SK-N-SH (cell line): ENCODE data around the gene CA5A. TPM values are rescaled to one million over a fixed set of nuclear protein-coding genes. Genes with fewer than 3 reads are reported as not detected.

ENCODE experiments used
- CTCF ChIA-PET: fragments of 300-600, 350-600 bp; formaldehyde crosslinking; extraction: SDS; loops from one replicate; lab custom pipeline; 2021; lab: Yijun Ruan, JAX
- POLR2A ChIA-PET: fragments of 350-600 bp; sonication (Branson Sonifier 250); formaldehyde crosslinking; extraction: SDS; loops from one replicate; lab custom pipeline; 2020; ENCODE audit warnings: antibody characterized with exemption, inconsistent platforms; lab: Yijun Ruan, JAX
- DNase-seq: peaks from one replicate; pipeline ENCODE4 v3.0.0; 2012
- H2AFZ ChIP-seq: fragments of 200-600 bp; sonication (generic); 2 replicates; pipeline ENCODE4 v1.8.1; 2016; ENCODE audit warnings: antibody characterized with exemption, mild to moderate bottlenecking, low read depth
- H3F3A ChIP-seq: fragments of 200-600 bp; sonication (generic); replicated peaks from 2 replicates; pipeline ENCODE3; 2016; ENCODE audit warnings: antibody characterized with exemption, mild to moderate bottlenecking; ENCODE audit not compliant: insufficient read depth
- H3K27ac ChIP-seq, 2 experiments: fragments of 200-500 bp in 1 of 2; fragments of 200-600 bp in 1 of 2; sonication (Bioruptor generic) in 1 of 2; sonication (generic), shearing (Covaris generic) in 1 of 2; 2 replicates each; pipeline versions ENCODE4 v1.5.1 to v1.6.1; 2014 to 2016; ENCODE audit warnings: low read depth in 2 of 2, inconsistent platforms in 1 of 2, low read length in 1 of 2, mild to moderate bottlenecking in 1 of 2, mixed read lengths in 1 of 2
- H3K27me3 ChIP-seq: fragments of 200-600 bp; sonication (generic), shearing (Covaris generic); 2 replicates; pipeline ENCODE4 v1.6.1; 2016; ENCODE audit warnings: mixed run types; ENCODE audit not compliant: insufficient read depth
- H3K36me3 ChIP-seq, 2 experiments: fragments of 200-500 bp in 1 of 2; fragments of 200-600 bp in 1 of 2; sonication (Bioruptor generic) in 1 of 2; sonication (generic) in 1 of 2; replicated peaks in 1 of 2; 2 replicates each; pipeline versions ENCODE3 to v1.5.1; 2014 to 2016; ENCODE audit warnings: low read length in 1 of 2, mild to moderate bottlenecking in 1 of 2; ENCODE audit not compliant: insufficient read depth in 2 of 2, control insufficient read depth in 1 of 2
- H3K4me1 ChIP-seq, 2 experiments: fragments of 200-500 bp in 1 of 2; fragments of 200-600 bp in 1 of 2; sonication (Bioruptor generic) in 1 of 2; sonication (generic), shearing (Covaris generic) in 1 of 2; 2 replicates each; pipeline versions ENCODE4 v1.5.1 to v1.6.1; 2014 to 2016; ENCODE audit warnings: low read depth in 1 of 2, low read length in 1 of 2, mixed run types in 1 of 2; ENCODE audit not compliant: insufficient read depth in 2 of 2, control insufficient read depth in 1 of 2
- H3K4me2 ChIP-seq: fragments of 200-600 bp; sonication (generic), shearing (Covaris generic); 2 replicates; pipeline ENCODE4 v1.6.1; 2017; ENCODE audit warnings: mixed run types
- H3K4me3 ChIP-seq, 2 experiments: fragments of 200-500 bp in 1 of 2; fragments of 200-600 bp in 1 of 2; sonication (Bioruptor generic) in 1 of 2; sonication (generic), shearing (Covaris generic) in 1 of 2; 2 replicates each; pipeline versions ENCODE4 v1.5.1 to v1.8.1; 2014 to 2016; ENCODE audit warnings: low read depth in 2 of 2, inconsistent platforms in 1 of 2, low read length in 1 of 2, mild to moderate bottlenecking in 1 of 2, mixed read lengths in 1 of 2, moderate library complexity in 1 of 2
- H3K79me2 ChIP-seq: fragments of 200-600 bp; sonication (generic); 2 replicates; pipeline ENCODE4 v1.8.1; 2017; ENCODE audit warnings: mild to moderate bottlenecking; ENCODE audit not compliant: insufficient read depth
- H3K9ac ChIP-seq: fragments of 200-600 bp; sonication (generic); 2 replicates; pipeline ENCODE4 v1.6.1; 2017; ENCODE audit warnings: mixed run types
- H3K9me2 ChIP-seq: fragments of 200-600 bp; sonication (generic); 2 replicates; pipeline ENCODE4 v1.6.1; 2017; ENCODE audit warnings: mixed run types
- H3K9me3 ChIP-seq: fragments of 200-600 bp; sonication (generic); 2 replicates; pipeline ENCODE4 v1.6.1; 2017; ENCODE audit warnings: mixed run types, mild to moderate bottlenecking, moderate library complexity
- H4K20me1 ChIP-seq: fragments of 200-600 bp; sonication (generic); 2 replicates; pipeline ENCODE4 v1.6.1; 2017; ENCODE audit warnings: mild to moderate bottlenecking, mixed run types; ENCODE audit not compliant: insufficient read depth
- CHD2 ChIP-seq: fragments of 150-350 bp; IDR thresholded peaks from 2 replicates; pipeline ENCODE4 v1.6.1; 2018; ENCODE audit warnings: low read length; ENCODE audit not compliant: partially characterized antibody
- ELF1 ChIP-seq: IDR thresholded peaks from 2 replicates; pipeline ENCODE4 v1.4.0; 2012
- EP300 ChIP-seq, 2 experiments: IDR thresholded peaks; 2 replicates each; pipeline versions ENCODE4 v1.4.0 to v1.6.1; 2012; ENCODE audit warnings: borderline replicate concordance in 1 of 2, low read depth in 1 of 2, low read length in 1 of 2
- FOXM1 ChIP-seq: IDR thresholded peaks from 2 replicates; pipeline ENCODE4 v1.4.0; 2012; ENCODE audit warnings: low read depth, mild to moderate bottlenecking
- GABPA ChIP-seq: IDR thresholded peaks from 2 replicates; pipeline ENCODE4 v1.4.0; 2012; ENCODE audit warnings: low read depth, mild to moderate bottlenecking
- GATA2 ChIP-seq: sonication (generic); formaldehyde crosslinking; IDR thresholded peaks from 2 replicates; pipeline ENCODE4 v1.5.0; 2020; ENCODE audit warnings: mild to moderate bottlenecking, missing genetic modification reagents
- IRF3 ChIP-seq: fragments of 150-350 bp; IDR thresholded peaks from 2 replicates; pipeline ENCODE4 v1.6.1; 2016; ENCODE audit warnings: mild to moderate bottlenecking, low read depth, low read length
- JUND ChIP-seq: IDR thresholded peaks from 2 replicates; pipeline ENCODE4 v1.4.0; 2012
- MXI1 ChIP-seq: IDR thresholded peaks from 2 replicates; pipeline ENCODE4 v1.6.1; 2012; ENCODE audit warnings: mild to moderate bottlenecking, low read depth, low read length, improper control_type of control experiment
- NRF1 ChIP-seq: IDR thresholded peaks from 2 replicates; pipeline ENCODE4 v1.6.1; 2012; ENCODE audit warnings: low read depth, mild to moderate bottlenecking, low read length
- POLR2AphosphoS5 ChIP-seq: IDR thresholded peaks from 2 replicates; pipeline ENCODE4 v1.6.1; 2012; ENCODE audit warnings: low read depth, low read length
- RAD21 ChIP-seq: IDR thresholded peaks from 2 replicates; pipeline ENCODE4 v1.6.1; 2012; ENCODE audit warnings: mild to moderate bottlenecking, low read length
- RXRA ChIP-seq: IDR thresholded peaks from 2 replicates; pipeline ENCODE4 v1.4.0; 2012; ENCODE audit warnings: low read depth, mild to moderate bottlenecking, borderline replicate concordance
- TEAD4 ChIP-seq: IDR thresholded peaks from 2 replicates; pipeline ENCODE4 v1.4.0; 2012; ENCODE audit warnings: mild to moderate bottlenecking, borderline replicate concordance; ENCODE audit not compliant: insufficient read depth
- WGBS: methylation state at CpG from one replicate; pipeline ENCODE4 v1.1.6; 2017; ENCODE audit warnings: low lambda C conversion rate; 5-methylcytosine and 5-hydroxymethylcytosine counted together
- polyA plus RNA-seq, 3 experiments: library from polyadenylated mRNA; depleted of rRNA; stranded (reverse); fragments of >200 nt; gene quantifications; 2 replicates each; pipeline ENCODE4 v1.2.3, GENCODE V29; 2012
- TF ChIP-seq, protein P1 (sequence below): fragments of 200-600 bp; sonication (generic); IDR thresholded peaks from 2 replicates; pipeline ENCODE4 v1.6.1; 2017; ENCODE audit warnings: antibody characterized with exemption, mild to moderate bottlenecking, moderate library complexity
- TF ChIP-seq, protein P2 (sequence below): IDR thresholded peaks from 2 replicates; pipeline ENCODE4 v1.4.0; 2012; ENCODE audit warnings: low read depth, borderline replicate concordance
- TF ChIP-seq, protein P3 (sequence below): IDR thresholded peaks from 2 replicates; pipeline ENCODE4; 2012

CA5A gene
- polyA plus RNA-seq, 1 of the 3 experiments (the other 2 are of a cell fraction): not detected

DNA sequence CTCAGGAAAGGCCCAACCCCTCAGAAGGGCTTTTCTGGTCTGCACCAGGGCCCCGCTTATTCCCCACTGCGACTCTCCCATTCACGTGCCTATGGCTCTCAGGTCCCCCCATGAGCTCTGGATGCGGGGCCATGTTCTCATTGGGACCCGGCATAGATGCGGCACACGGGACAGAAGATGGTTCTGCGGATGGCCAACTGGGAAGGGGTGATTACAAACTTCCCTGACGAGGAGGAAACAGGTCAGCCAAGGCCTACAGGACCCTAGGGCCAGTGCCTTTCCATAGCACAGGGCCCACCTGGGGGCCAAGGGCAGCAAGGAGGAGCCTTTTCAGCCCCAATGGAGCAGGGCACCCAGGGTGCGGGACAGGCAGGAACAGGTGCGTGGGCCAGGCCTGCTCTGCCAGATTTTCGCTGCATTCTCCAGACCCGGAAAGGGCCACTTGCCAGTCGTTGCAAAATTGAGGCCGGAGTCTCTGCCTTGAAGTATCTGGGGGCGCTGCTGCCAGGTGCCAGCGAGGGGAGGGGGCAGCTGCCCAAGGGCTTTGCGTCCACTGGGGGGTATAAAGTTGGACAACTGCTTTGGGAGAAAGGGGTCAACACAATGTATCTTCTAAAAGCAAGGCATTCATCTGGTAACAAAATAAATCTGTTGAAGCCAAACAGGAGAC is 87.5 kb downstream of the CA5A start:
- Histone ChIP-seq H3K4me2 (no peak overlapping the region), H3K79me2 (peaks cover 5% of the 10 kb centered on the region; the same call in 1 of the 2 replicates), H3K36me3 (peaks cover 3 to 29% of the 10 kb centered on the region in 2 experiments), H3K27ac (no peak overlapping the region), H3K4me1 (peaks cover 10 to 36% of the 10 kb centered on the region in 2 experiments), H3K27me3 (no peaks in the 10 kb centered on the region), H3K9ac (no peak overlapping the region), H3F3A (peaks cover 3% of the 10 kb centered on the region)
- WGBS: 90% methylated on average over 16 of the region's 18 CpGs
- TF ChIP-seq GATA2 (CRISPR knock-in tag): no peak
- TF ChIP-seq FOXM1: no peak
- TF ChIP-seq TEAD4: no peak
- no peak for TF ChIP-seq JUND
- TF ChIP-seq EP300 (IDR thresholded peaks at IDR 0.05; ENCODE audit: borderline replicate concordance in 1 of 2, low read depth in 1 of 2, low read length in 1 of 2): no peak
- TF ChIP-seq, all 33 proteins: peak for 0
- H3K4me3 ChIP-seq: no peak overlapping the region
- ChIA-PET CTCF (interaction anchor here (0.8 to 10.5 kb wide), 24 partner anchors 10 to 104 kb away, joined by 3 to 207 read pairs (median 5); partner anchors contain the start of gene SLC7A5), POLR2A (interaction anchor here (1.1 to 1.6 kb wide), 3 partner anchors 10 to 42 kb away, joined by 5 to 12 read pairs (median 5); partner anchors contain the start of gene SLC7A5)
- no peak for DNase-seq
- no peak overlapping the region for H2AFZ ChIP-seq
- H4K20me1 ChIP-seq: peaks cover 19% of the 10 kb centered on the region
- no peaks in the 10 kb centered on the region for H3K9me2 ChIP-seq
- no peaks in the 10 kb centered on the region for H3K9me3 ChIP-seq

DNA sequence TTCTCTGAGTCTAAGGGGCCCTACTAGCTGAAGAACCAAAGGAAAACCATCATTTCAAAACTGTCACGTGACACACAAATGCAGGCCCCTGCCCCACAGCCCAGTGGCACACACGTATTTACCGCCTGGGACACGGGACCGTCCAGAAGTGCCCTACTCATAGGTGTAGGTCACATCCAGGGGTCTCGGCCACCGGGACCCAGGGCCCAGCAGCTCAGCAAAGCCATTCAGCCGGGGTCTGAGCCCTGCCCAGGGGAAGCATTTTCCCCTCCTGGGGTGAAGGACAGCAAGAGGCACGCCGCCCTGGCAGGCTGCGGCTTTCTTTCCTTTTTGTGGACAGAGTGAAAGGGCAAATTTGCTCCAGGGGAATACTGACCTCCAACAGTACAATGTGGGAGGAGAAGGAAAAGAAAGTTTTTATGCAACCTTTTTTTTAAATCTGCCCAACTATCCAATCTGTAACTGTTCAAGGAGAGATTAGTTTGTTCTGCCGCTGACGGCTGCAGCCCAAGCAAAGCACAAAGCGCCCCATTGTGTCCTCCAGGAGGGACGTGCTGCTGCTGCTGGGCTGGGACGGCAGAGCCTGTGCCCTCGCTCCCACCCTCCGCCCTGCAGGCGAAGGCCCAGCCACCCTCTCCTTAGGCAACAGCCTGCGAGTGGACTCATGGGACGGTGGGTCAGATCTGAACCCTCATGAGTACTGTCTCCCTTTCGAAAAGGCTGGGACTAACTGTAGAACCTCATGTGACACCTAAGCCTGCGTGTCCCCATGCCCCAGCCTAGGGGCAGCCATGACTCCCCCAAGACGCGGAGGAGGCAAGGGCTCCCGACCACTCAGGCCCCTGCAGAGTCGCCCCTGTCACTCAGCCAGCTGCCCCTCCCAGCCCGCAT is 88.3 kb downstream of the CA5A start:
- Histone ChIP-seq H3K4me2 (no peak overlapping the region), H4K20me1 (peaks cover 20% of the 10 kb centered on the region), H3K36me3 (peaks cover 3 to 29% of the 10 kb centered on the region in 2 experiments), H3K27me3 (no peaks in the 10 kb centered on the region), H2AFZ (no peak overlapping the region), H3K9me2 (no peaks in the 10 kb centered on the region), H3K4me3 (no peak overlapping the region), H3F3A (no peaks in the 10 kb centered on the region), H3K9ac (no peak overlapping the region), H3K27ac (no peak overlapping the region), H3K9me3 (no peaks in the 10 kb centered on the region), H3K4me1 (peaks cover 5 to 33% of the 10 kb centered on the region in 2 experiments), H3K79me2 (peaks cover 6% of the 10 kb centered on the region)
- CTCF ChIA-PET: interaction anchor here (0.7 to 10.5 kb wide), 6 partner anchors 10 to 57 kb away, joined by 3 to 207 read pairs (median 12); partner anchors contain the start of gene SLC7A5
- POLR2A ChIA-PET: no interaction called here
- no peak for TF ChIP-seq FOXM1
- no peak for TF ChIP-seq CHD2
- TF ChIP-seq RAD21: no peak
- TF ChIP-seq NRF1: no peak
- TF ChIP-seq, protein P1, sequence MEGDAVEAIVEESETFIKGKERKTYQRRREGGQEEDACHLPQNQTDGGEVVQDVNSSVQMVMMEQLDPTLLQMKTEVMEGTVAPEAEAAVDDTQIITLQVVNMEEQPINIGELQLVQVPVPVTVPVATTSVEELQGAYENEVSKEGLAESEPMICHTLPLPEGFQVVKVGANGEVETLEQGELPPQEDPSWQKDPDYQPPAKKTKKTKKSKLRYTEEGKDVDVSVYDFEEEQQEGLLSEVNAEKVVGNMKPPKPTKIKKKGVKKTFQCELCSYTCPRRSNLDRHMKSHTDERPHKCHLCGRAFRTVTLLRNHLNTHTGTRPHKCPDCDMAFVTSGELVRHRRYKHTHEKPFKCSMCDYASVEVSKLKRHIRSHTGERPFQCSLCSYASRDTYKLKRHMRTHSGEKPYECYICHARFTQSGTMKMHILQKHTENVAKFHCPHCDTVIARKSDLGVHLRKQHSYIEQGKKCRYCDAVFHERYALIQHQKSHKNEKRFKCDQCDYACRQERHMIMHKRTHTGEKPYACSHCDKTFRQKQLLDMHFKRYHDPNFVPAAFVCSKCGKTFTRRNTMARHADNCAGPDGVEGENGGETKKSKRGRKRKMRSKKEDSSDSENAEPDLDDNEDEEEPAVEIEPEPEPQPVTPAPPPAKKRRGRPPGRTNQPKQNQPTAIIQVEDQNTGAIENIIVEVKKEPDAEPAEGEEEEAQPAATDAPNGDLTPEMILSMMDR: no peak
- TF ChIP-seq RXRA: no peak
- TF ChIP-seq, protein P2, sequence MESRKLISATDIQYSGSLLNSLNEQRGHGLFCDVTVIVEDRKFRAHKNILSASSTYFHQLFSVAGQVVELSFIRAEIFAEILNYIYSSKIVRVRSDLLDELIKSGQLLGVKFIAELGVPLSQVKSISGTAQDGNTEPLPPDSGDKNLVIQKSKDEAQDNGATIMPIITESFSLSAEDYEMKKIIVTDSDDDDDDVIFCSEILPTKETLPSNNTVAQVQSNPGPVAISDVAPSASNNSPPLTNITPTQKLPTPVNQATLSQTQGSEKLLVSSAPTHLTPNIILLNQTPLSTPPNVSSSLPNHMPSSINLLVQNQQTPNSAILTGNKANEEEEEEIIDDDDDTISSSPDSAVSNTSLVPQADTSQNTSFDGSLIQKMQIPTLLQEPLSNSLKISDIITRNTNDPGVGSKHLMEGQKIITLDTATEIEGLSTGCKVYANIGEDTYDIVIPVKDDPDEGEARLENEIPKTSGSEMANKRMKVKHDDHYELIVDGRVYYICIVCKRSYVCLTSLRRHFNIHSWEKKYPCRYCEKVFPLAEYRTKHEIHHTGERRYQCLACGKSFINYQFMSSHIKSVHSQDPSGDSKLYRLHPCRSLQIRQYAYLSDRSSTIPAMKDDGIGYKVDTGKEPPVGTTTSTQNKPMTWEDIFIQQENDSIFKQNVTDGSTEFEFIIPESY: no peak
- no peak for TF ChIP-seq IRF3
- TF ChIP-seq, protein P3, sequence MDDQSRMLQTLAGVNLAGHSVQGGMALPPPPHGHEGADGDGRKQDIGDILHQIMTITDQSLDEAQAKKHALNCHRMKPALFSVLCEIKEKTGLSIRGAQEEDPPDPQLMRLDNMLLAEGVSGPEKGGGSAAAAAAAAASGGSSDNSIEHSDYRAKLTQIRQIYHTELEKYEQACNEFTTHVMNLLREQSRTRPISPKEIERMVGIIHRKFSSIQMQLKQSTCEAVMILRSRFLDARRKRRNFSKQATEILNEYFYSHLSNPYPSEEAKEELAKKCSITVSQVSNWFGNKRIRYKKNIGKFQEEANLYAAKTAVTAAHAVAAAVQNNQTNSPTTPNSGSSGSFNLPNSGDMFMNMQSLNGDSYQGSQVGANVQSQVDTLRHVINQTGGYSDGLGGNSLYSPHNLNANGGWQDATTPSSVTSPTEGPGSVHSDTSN: no peak
- TF ChIP-seq POLR2AphosphoS5: no peak
- TF ChIP-seq GABPA: no peak
- TF ChIP-seq ELF1: no peak
- TF ChIP-seq MXI1: no peak
- no peak for DNase-seq
- 87% methylated on average over 10 of the region's 28 CpGs for WGBS
